Medulla oblongata (tissue), 1 donor: ENCODE results near the gene A2ML1.
"Not testable (repeated sequence)": the region's sequence is repeated elsewhere in the genome, so short reads cannot be mapped to it uniquely, and the experiment has no call there.

Source experiments
- DNase-seq: peaks from one replicate; pipeline ENCODE4 v3.0.0-alpha.2; 2015; ENCODE audit errors: extremely low spot score

Gene A2ML1

GRCh38 chr12:8817856-8818255 lies 4.6 kb upstream of the A2ML1 start:
- no peak for DNase-seq

- DNase-seq, result no peak
Observed at GRCh38 chr12:8818526-8818925, 3.9 kb upstream of the A2ML1 start.

GRCh38 chr12:8819666-8819980 lies 2.8 kb upstream of the A2ML1 start:
- DNase-seq, result no peak

- not testable (repeated sequence) for DNase-seq
Observed at GRCh38 chr12:8820676-8821407, 1.6 kb upstream of the A2ML1 start.

- no peak for DNase-seq
Observed at GRCh38 chr12:8821591-8821990, 830 bp upstream of the A2ML1 start.

GRCh38 chr12:8823565-8824300 lies 1.3 kb downstream of the A2ML1 start:
- peak; percentile 76 for DNase-seq

GRCh38 chr12:8827551-8828256 lies 5.3 kb downstream of the A2ML1 start:
- DNase-seq, result no peak

- DNase-seq, result no peak
Observed at GRCh38 chr12:8828257-8829124, 6.1 kb downstream of the A2ML1 start.

GRCh38 chr12:8829125-8829518 lies 6.7 kb downstream of the A2ML1 start:
- no peak for DNase-seq

GRCh38 chr12:8829621-8830020 lies 7.2 kb downstream of the A2ML1 start:
- no peak for DNase-seq

- DNase-seq, result no peak
Observed at GRCh38 chr12:8831116-8831515, 8.7 kb downstream of the A2ML1 start.

GRCh38 chr12:8832500-8832899 lies 10.1 kb downstream of the A2ML1 start:
- no peak for DNase-seq

GRCh38 chr12:8834230-8834629 lies 11.8 kb downstream of the A2ML1 start:
- DNase-seq, result no peak

- no peak for DNase-seq
Observed at GRCh38 chr12:8837291-8837690, 14.9 kb downstream of the A2ML1 start.

- DNase-seq, result no peak
Observed at GRCh38 chr12:8840321-8840720, 17.9 kb downstream of the A2ML1 start.

- no peak for DNase-seq
Observed at GRCh38 chr12:8840938-8841633, 18.7 kb downstream of the A2ML1 start.

- DNase-seq, result no peak
Observed at GRCh38 chr12:8841778-8842177, 19.4 kb downstream of the A2ML1 start.

- peak; percentile 61 for DNase-seq
Observed at GRCh38 chr12:8844665-8845064, 22.2 kb downstream of the A2ML1 start.

GRCh38 chr12:8846305-8846704 lies 23.9 kb downstream of the A2ML1 start:
- no peak for DNase-seq

- no peak for DNase-seq
Observed at GRCh38 chr12:8847435-8847834, 25.0 kb downstream of the A2ML1 start.

GRCh38 chr12:8849876-8850275 lies 27.5 kb downstream of the A2ML1 start:
- DNase-seq, result peak; percentile 13
